Activated CD8-positive, alpha-beta T cell treated with anti-CD3 and anti-CD28 coated beads for 36 hours (primary cell): ENCODE data around the gene TRIM27. TPM values are rescaled to one million over a fixed set of nuclear protein-coding genes. Genes with fewer than 3 reads are reported as not detected.

Experiments used
- ATAC-seq: fragments of 200-7000 bp; cut with Tn5 transposase; one replicate; pipeline ENCODE4 v1.10.0; 2021; ENCODE audit warnings: mild to moderate bottlenecking, moderate library complexity
- CTCF ChIA-PET: fragments of 350-600 bp; sonication (Branson Sonifier 250); formaldehyde crosslinking; loops from one replicate; lab custom pipeline; 2021; ENCODE audit warnings: antibody characterized with exemption; lab: Charles Lee
- POLR2A ChIA-PET: fragments of 350-600 bp; sonication (Branson Sonifier 250); formaldehyde crosslinking; loops from one replicate; lab custom pipeline; 2021; ENCODE audit warnings: antibody characterized with exemption; lab: Charles Lee
- DNase-seq: peaks from one replicate; pipeline ENCODE4 v3.0.0-alpha.2; 2020
- H3K27ac Mint-ChIP-seq: one replicate; pipeline ENCODE4 v1.8.0; 2021; ENCODE audit warnings: mild to moderate bottlenecking, mixed read lengths
- H3K27me3 Mint-ChIP-seq: one replicate; pipeline ENCODE4 v1.8.0; 2021; ENCODE audit warnings: mixed read lengths
- H3K36me3 Mint-ChIP-seq: one replicate; pipeline ENCODE4 v1.8.0; 2021; ENCODE audit warnings: low read depth, mixed read lengths
- H3K4me1 Mint-ChIP-seq: one replicate; pipeline ENCODE4 v1.8.0; 2021; ENCODE audit warnings: low read depth, mixed read lengths
- H3K4me3 Mint-ChIP-seq: one replicate; pipeline ENCODE4 v1.8.0; 2021; ENCODE audit warnings: mild to moderate bottlenecking, moderate library complexity, mixed read lengths
- H3K9me3 Mint-ChIP-seq: one replicate; pipeline ENCODE4 v1.8.0; 2021; ENCODE audit warnings: mixed read lengths
- CTCF ChIP-seq: fragments of 200-600 bp; IDR thresholded peaks from one replicate; pipeline ENCODE4 v1.8.0; 2022; ENCODE audit warnings: antibody characterized with exemption, mild to moderate bottlenecking
- intact Hi-C: fragments of 100-400 bp; cut with micrococcal nuclease; formaldehyde crosslinking; loops from one replicate; pipeline ENCODE4 v1.10.0; 2022
- total RNA-seq, 2 experiments: library from RNA; stranded (reverse); gene quantifications; one replicate each; pipeline ENCODE4 v1.2.3, GENCODE V29; 2021

TRIM27 gene
- total RNA-seq, 2 experiments from 2014 or later = 45.6 to 46.4 TPM

GRCh38 chr6:28903686-28904085 is 20.1 kb downstream of the TRIM27 start:
- ATAC-seq = no peak
- no peak overlapping the region for H3K4me3 Mint-ChIP-seq
- H3K36me3 Mint-ChIP-seq = peaks cover 73% of the 10 kb centered on the region
- no peaks in the 10 kb centered on the region for H3K9me3 Mint-ChIP-seq
- TF ChIP-seq CTCF = no peak
- intact Hi-C loops = no loop called here
- POLR2A ChIA-PET = interaction anchor here (1.1 to 1.2 kb wide), 2 partner anchors 15 to 19 kb away, joined by 3 to 4 read pairs; no protein-coding TSS in a partner anchor
- H3K27ac Mint-ChIP-seq = no peak overlapping the region
- no peaks in the 10 kb centered on the region for H3K27me3 Mint-ChIP-seq
- CTCF ChIA-PET = no interaction called here
- no peak for DNase-seq
- H3K4me1 Mint-ChIP-seq = peaks cover 10% of the 10 kb centered on the region

- Mint-ChIP-seq H3K4me1 (peaks cover 5% of the 10 kb centered on the region), H3K36me3 (peaks cover 59% of the 10 kb centered on the region), H3K27ac (no peak overlapping the region), H3K4me3 (no peak overlapping the region), H3K27me3 (no peaks in the 10 kb centered on the region), H3K9me3 (no peaks in the 10 kb centered on the region)
- intact Hi-C loops = no loop called here
- CTCF ChIA-PET = no interaction called here
- TF ChIP-seq CTCF = no peak
- no peak for DNase-seq
- ATAC-seq = no peak
- POLR2A ChIA-PET = no interaction called here
These were observed 22.0 kb downstream of the TRIM27 start for GRCh38 chr6:28901831-28902230.

GRCh38 chr6:28900577-28901256 is 23.1 kb downstream of the TRIM27 start:
- Mint-ChIP-seq H3K36me3 (peaks cover 55% of the 10 kb centered on the region), H3K9me3 (no peaks in the 10 kb centered on the region), H3K27me3 (peaks cover 2% of the 10 kb centered on the region), H3K4me3 (no peak overlapping the region), H3K27ac (no peak overlapping the region), H3K4me1 (peaks cover 5% of the 10 kb centered on the region)
- ChIA-PET POLR2A (no interaction called here), CTCF (no interaction called here)
- no peak for ATAC-seq
- intact Hi-C loops = no loop called here
- TF ChIP-seq CTCF = no peak
- DNase-seq = no peak

- ChIA-PET POLR2A (interaction anchor here (1.2 to 1.6 kb wide), 3 partner anchors 14 to 42 kb away, joined by 3 to 4 read pairs (median 4); no protein-coding TSS in a partner anchor), CTCF (interaction anchor here (0.8 to 1.2 kb wide), 4 partner anchors 9 to 61 kb away, joined by 3 read pairs; no protein-coding TSS in a partner anchor)
- H3K36me3 Mint-ChIP-seq = peaks cover 36% of the 10 kb centered on the region
- peaks cover 2% of the 10 kb centered on the region for H3K27me3 Mint-ChIP-seq
- DNase-seq (no peak), ATAC-seq (no peak)
- no peaks in the 10 kb centered on the region for H3K9me3 Mint-ChIP-seq
- intact Hi-C loops = loop anchor here (5.0 kb wide), 1 partner anchor 61 kb away; no protein-coding TSS in a partner anchor
- peaks cover 5% of the 10 kb centered on the region for H3K4me1 Mint-ChIP-seq
- H3K27ac Mint-ChIP-seq = no peak overlapping the region
- H3K4me3 Mint-ChIP-seq = peak overlapping the region; percentile 26
- no peak for TF ChIP-seq CTCF
These were observed 25.1 kb downstream of the TRIM27 start for GRCh38 chr6:28898710-28898965.

- Mint-ChIP-seq H3K4me1 (peaks cover 5% of the 10 kb centered on the region), H3K36me3 (peaks cover 24% of the 10 kb centered on the region), H3K27ac (peak overlapping the region; percentile 38), H3K4me3 (peak overlapping the region; percentile 96), H3K9me3 (no peaks in the 10 kb centered on the region), H3K27me3 (peaks cover 2% of the 10 kb centered on the region)
- POLR2A ChIA-PET = interaction anchor here (0.9 to 4.4 kb wide), 4 partner anchors 13 to 43 kb away, joined by 3 to 33 read pairs (median 6); partner anchors contain the start of gene TRIM27
- TF ChIP-seq CTCF = no peak
- DNase-seq (no peak), ATAC-seq (no peak)
- CTCF ChIA-PET = interaction anchor here (1.0 to 4.9 kb wide), 8 partner anchors 9 to 59 kb away, joined by 3 to 21 read pairs (median 4); no protein-coding TSS in a partner anchor
- intact Hi-C loops = loop anchor here (2.0 to 5.0 kb wide), 2 partner anchors 43 to 60 kb away; no protein-coding TSS in a partner anchor
These were observed 26.4 kb downstream of the TRIM27 start for GRCh38 chr6:28897369-28897745.
